Epithelial cell of prostate (primary cell): ENCODE results near the gene ATP8B2.
A peak's percentile ranks its signal among the peaks of the same experiment; 100 is the strongest.
"Not testable (repeated sequence)": the region's sequence is repeated elsewhere in the genome, so short reads cannot be mapped to it uniquely, and the experiment has no call there.

Experiments used
- DNase-seq: peaks from one replicate; pipeline ENCODE4 v3.0.0-alpha.2; 2011; ENCODE audit warnings: low read depth, low spot score
- H3K27ac ChIP-seq: fragments of 450-650 bp; 2 replicates; pipeline ENCODE4 v1.5.1; 2017; ENCODE audit warnings: mild to moderate bottlenecking

Gene ATP8B2

DNA sequence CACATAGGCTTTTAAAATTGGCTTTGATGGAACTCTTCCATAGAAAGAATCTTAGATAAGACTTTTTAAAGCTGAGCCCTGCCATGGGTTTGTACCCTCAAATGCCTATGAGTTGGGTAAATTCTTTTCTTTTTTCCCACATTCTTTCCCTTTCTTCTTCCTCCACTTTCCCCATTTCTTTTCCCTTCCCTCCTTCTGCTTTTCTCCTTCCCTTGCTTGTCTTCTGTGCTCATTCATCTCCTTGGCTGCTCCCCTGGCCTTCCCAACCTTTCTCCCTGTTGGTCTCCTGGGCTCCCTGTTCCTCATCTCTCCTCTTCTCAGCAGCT is 3.8 kb upstream of the ATP8B2 start:
- DNase-seq, H3K27ac ChIP-seq: not testable (repeated sequence)

DNA sequence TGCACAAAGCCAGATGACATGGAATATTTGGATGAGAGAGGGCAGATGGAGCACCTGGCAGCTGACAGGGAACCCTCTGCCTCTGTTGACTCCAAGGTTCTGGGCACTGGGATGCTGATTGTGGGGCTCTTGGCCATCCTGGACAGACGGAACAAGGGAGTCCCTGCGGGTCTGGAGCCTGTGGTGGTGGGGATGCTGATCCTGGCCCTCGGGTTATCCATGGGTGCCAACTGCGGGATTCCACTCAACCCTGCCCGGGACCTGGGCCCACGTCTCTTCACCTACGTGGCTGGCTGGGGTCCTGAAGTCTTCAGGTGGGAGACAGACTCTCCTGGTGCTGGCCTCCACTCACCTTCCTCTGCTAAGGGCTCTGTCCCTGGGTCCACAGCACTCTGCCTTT is 1.8 kb upstream of the ATP8B2 start:
- no peak overlapping the region for H3K27ac ChIP-seq
- no peak for DNase-seq

- no peak for DNase-seq
- no peak overlapping the region for H3K27ac ChIP-seq
Measured at GRCh38 chr1:154324241-154324640, 1.1 kb upstream of the ATP8B2 start.

GRCh38 chr1:154325583-154326545 is 539 bp downstream of the ATP8B2 start:
- DNase-seq, result no peak
- peak overlapping the region; percentile 68 for H3K27ac ChIP-seq

- DNase-seq, result no peak
- peak overlapping the region; percentile 68 for H3K27ac ChIP-seq
Measured at GRCh38 chr1:154326546-154327465, 1.5 kb downstream of the ATP8B2 start.

GRCh38 chr1:154327466-154328317 is 2.4 kb downstream of the ATP8B2 start:
- DNase-seq, result no peak
- peak overlapping the region; percentile 68 for H3K27ac ChIP-seq

DNA sequence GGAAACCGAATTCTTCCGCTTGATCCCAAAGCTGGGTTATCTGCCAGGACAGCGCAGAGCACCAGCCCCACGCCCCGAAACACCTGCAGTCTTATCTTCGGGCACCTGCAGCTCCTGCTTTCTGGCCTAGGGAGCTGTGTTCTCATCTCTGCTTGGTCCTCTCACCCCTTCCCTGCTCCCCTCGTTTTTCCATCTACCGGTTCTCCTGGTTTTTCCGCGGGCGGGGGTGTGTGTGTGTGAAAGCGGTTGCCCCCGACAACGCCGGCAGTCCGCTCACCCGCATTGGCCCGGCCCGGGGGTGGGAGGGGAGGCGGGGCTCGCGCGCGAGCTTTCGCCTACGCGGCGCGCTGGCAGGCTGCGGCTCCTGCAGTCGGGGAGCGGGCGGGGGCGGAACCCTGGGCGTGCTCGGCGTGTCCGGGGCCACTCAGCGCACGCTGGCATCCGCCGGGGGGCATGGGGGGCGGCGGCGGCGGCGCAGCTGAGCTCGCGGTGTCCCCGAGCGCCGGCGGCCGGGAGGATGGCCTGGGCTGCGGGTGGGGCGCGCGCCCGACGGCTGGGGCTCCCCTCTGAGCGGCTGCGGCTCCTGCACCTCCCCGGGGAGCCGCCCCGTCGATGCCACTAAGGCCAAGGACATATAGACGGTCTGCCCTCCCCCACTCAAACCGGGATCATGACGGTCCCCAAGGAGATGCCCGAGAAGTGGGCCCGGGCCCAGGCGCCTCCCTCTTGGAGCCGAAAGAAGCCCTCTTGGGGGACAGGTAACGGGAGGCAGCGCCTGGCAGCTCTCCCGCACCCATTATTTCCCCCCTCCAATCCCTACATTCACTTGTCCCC is 3.2 kb downstream of the ATP8B2 start:
- no peak overlapping the region for H3K27ac ChIP-seq
- DNase-seq, result no peak

DNA sequence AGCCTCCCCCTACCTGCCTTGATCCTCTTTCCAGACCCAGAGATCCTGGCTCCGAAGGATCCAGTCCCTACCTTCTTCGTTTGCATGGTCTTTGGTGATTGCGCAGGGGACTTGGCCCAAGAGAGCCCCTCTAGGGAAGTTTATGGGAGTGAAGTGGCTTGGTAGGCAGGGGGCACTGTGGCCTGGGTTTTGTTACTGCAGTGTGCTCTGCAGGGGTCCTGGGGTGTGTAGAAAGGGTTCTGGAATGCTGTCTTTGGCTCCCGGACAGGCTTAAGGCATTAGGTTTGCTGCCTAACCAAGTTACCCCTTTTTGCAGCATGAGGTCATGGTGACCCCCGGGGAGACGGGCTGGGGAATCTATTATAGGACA is 3.8 kb downstream of the ATP8B2 start:
- no peak for DNase-seq
- no peak overlapping the region for H3K27ac ChIP-seq

GRCh38 chr1:154329551-154330131 is 4.3 kb downstream of the ATP8B2 start:
- H3K27ac ChIP-seq, result no peak overlapping the region
- DNase-seq, result no peak

DNA sequence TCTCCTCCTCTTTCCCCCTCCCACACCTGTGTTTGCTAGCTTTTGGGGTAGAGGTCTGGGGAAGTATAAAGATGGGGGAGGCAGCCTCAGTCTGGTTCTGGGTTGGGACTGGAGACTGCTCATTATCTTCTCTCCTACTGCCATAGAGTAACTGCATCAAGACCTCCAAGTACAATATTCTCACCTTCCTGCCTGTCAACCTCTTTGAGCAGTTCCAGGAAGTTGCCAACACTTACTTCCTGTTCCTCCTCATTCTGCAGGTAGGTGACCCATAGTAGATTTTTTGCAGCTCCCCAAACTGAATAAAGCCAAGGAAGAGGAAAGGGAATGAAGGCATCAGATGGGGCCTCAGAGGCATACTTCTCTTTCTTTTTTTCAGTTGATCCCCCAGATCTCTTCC is 5.3 kb downstream of the ATP8B2 start:
- DNase-seq, result no peak
- H3K27ac ChIP-seq, result no peak overlapping the region

DNA sequence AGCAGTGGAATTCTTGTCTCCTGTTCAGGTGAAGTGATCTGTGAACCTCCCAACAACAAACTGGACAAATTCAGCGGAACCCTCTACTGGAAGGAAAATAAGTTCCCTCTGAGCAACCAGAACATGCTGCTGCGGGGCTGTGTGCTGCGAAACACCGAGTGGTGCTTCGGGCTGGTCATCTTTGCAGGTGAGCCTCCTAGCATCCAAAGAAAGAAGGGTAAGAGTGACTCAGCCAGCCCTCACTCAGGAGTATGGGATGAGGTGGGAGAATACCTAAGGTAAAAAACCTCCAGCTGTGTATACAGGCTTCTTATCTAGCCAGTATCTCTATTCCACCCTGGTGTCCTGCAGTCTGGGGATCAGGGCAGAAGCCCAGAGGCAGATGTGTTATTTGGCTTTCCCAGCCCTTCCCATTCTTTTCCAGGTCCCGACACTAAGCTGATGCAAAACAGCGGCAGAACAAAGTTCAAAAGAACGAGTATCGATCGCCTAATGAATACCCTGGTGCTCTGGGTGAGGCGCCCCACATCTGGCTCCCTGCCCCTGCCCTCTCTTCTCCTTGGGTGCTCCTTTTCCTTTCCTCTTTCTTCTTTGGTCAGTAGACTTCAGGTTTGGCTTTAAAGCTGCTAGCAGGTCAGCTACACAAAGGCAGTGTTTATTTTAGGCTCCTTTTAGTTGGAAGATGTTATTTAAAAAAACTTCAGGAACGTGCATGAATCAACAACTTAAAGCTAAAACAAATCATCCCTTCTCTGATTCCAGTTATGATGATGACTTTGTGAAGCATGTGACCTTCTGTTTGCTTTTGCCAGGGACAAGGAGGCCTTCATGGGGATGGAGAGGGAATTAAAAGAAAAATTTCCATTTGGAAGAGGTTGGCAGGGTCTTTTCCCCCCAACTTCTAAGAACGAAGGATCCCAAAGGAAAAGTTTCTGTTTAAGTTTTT is 9.0 kb downstream of the ATP8B2 start:
- DNase-seq, result no peak
- H3K27ac ChIP-seq, result peak overlapping the region; percentile 5

GRCh38 chr1:154335025-154335714 is 9.8 kb downstream of the ATP8B2 start:
- peak overlapping the region; percentile 5 for H3K27ac ChIP-seq
- no peak for DNase-seq

DNA sequence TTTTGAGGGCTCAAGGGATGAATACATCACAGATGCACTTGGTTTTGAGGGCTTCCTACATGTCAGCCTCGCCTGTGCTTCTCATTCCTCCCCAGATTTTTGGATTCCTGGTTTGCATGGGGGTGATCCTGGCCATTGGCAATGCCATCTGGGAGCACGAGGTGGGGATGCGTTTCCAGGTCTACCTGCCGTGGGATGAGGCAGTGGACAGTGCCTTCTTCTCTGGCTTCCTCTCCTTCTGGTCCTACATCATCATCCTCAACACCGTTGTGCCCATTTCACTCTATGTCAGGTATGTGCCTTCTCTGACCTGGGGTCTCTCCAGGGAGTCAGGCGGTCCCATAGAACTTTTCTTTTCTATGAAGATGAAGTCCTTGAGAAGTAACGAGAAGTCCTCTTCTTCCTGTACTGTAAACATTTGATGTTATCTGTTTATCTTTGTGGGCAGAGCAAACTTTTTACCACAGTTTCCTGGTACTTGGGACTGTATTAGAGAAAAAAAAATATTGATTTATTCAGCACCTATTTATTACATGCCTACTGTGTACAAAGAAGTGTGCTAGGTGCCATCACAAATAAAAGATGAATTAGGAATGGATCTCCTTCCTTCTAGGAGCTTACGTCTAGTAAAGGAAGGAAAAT is 12.0 kb downstream of the ATP8B2 start:
- DNase-seq, result no peak

DNA sequence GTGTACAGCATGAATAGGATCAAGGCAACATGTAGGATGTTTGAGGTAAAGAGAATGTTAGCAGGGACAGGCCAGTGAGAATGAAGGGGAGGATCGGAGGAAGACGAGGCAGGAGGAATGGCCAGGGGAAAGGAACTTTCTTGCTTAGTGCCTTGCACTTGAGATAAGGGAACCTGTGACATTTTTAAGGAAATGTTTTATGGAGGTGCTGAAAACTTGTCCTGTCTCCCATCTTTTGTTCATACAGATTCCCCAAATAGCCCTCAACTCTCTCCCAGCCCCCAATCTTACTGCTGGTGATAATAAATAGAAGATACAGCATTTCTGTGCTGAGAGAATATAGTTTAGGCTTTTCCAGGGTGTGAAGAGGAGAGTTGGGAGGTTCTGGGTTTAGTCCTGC is 13.6 kb downstream of the ATP8B2 start:
- H3K27ac ChIP-seq, result no peak overlapping the region
- DNase-seq, result no peak

More for the DNA sequence above, 12.0 kb downstream of the ATP8B2 start:
- no peak overlapping the region for H3K27ac ChIP-seq

DNA sequence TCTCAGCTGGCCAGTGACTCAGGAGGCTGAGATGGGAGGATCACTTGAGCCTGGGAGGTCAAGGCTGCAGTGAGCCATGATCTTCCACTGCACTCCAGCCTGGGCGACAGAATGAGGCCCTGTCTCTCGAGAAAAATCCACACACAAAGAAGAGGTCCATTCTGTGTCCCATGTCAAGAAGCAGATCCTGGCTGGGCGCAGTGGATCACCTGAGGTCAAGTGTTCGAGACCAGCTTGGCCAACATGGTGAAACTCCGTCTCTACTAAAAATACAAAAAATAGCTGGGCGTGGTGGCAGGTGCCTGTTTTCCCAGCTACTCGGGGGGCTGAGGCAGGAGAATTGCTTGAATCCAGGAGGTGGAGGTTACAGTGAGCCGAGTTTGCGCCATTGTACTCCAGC is 16.0 kb downstream of the ATP8B2 start:
- H3K27ac ChIP-seq, DNase-seq: not testable (repeated sequence)

DNA sequence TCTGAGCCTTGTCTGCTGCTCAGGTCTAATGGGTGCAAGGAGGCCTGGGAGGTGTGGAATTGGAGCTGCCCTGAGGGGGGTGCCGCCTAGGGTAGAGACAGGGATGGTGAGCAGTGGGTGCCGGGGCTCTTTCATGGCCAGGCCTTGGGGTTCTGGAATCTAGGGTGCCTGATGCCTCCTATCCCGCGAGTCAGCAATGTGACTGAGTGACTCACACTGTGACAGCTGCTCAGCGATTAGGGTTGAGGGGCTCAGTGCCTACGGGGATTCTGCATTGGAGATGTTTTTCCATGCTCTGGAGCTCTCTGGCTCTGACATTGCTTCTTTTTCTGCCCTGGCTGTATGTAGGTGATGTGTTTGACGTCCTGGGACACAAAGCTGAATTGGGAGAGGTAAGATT is 16.8 kb downstream of the ATP8B2 start:
- H3K27ac ChIP-seq, result no peak overlapping the region
- no peak for DNase-seq
